HL-60 (cell line): ENCODE measurements around the gene ECHS1.

Source experiments
- DNase-seq, 2 experiments: peaks; one replicate each; pipeline ENCODE4 v3.0.0-alpha.2; 2010 to 2020; ENCODE audit warnings: low read depth in 1 of 2, low spot score in 1 of 2
- H3K27ac ChIP-seq: fragments of 250-450 bp; sonication (Bioruptor Pico); replicated peaks from 2 replicates; pipeline ENCODE4 v1.5.1; 2020; ENCODE audit warnings: mild to moderate bottlenecking, moderate library complexity
- H3K27me3 ChIP-seq: fragments of 250-450 bp; sonication (Bioruptor Pico); 2 replicates; pipeline ENCODE4 v1.5.1; 2021; ENCODE audit warnings: mild to moderate bottlenecking, moderate library complexity; ENCODE audit not compliant: insufficient read depth, poor library complexity, severe bottlenecking
- H3K4me3 ChIP-seq: replicated peaks from 2 replicates; pipeline ENCODE4 v1.5.1; 2011; ENCODE audit warnings: mild to moderate bottlenecking, control low read depth, low read length; ENCODE audit not compliant: insufficient read depth
- GABPA ChIP-seq: IDR thresholded peaks from 2 replicates; pipeline ENCODE4 v1.6.1; 2012; ENCODE audit warnings: low read depth
- POLR2AphosphoS5 ChIP-seq: IDR thresholded peaks from 2 replicates; pipeline ENCODE4 v1.6.1; 2012; ENCODE audit warnings: low read depth
- SPI1 ChIP-seq: IDR thresholded peaks from 2 replicates; pipeline ENCODE4 v1.6.1; 2012; ENCODE audit warnings: low read depth, mild to moderate bottlenecking, borderline replicate concordance
- TF ChIP-seq, protein P1 (sequence below): IDR thresholded peaks from one replicate; pipeline ENCODE4 v1.5.1; 2011; ENCODE audit warnings: low read length, control low read depth, inconsistent platforms; ENCODE audit not compliant: insufficient read depth
- TF ChIP-seq, protein P2 (sequence below): IDR thresholded peaks from 2 replicates; pipeline ENCODE4 v1.6.1; 2012; ENCODE audit warnings: low read depth; ENCODE audit not compliant: insufficient replicate concordance

Gene ECHS1

DNA sequence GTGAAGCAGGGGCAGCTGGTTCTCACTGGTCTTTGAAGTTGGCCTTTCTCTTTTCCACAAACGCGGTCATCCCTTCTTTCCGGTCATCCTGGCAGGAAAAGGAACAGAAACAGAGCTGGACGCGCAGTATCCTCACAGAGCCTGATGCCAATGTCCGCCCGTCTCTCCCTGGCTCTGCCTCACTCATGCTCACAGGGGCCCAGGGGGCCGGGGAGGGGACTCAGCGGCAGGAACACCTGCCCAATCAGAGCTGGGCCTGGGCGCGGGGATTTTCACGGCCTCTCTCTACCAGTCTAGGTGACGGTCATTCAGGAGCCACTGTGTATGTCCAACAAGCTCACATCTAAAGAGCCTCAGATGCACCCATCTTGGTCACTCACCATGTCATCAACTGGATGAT, 10.3 kb downstream of the ECHS1 start:
- no peak overlapping the region for H3K4me3 ChIP-seq
- TF ChIP-seq GABPA (no peak), SPI1 (no peak), POLR2AphosphoS5 (no peak)
- TF ChIP-seq, protein P1, sequence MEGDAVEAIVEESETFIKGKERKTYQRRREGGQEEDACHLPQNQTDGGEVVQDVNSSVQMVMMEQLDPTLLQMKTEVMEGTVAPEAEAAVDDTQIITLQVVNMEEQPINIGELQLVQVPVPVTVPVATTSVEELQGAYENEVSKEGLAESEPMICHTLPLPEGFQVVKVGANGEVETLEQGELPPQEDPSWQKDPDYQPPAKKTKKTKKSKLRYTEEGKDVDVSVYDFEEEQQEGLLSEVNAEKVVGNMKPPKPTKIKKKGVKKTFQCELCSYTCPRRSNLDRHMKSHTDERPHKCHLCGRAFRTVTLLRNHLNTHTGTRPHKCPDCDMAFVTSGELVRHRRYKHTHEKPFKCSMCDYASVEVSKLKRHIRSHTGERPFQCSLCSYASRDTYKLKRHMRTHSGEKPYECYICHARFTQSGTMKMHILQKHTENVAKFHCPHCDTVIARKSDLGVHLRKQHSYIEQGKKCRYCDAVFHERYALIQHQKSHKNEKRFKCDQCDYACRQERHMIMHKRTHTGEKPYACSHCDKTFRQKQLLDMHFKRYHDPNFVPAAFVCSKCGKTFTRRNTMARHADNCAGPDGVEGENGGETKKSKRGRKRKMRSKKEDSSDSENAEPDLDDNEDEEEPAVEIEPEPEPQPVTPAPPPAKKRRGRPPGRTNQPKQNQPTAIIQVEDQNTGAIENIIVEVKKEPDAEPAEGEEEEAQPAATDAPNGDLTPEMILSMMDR, result no peak
- TF ChIP-seq, protein P2, sequence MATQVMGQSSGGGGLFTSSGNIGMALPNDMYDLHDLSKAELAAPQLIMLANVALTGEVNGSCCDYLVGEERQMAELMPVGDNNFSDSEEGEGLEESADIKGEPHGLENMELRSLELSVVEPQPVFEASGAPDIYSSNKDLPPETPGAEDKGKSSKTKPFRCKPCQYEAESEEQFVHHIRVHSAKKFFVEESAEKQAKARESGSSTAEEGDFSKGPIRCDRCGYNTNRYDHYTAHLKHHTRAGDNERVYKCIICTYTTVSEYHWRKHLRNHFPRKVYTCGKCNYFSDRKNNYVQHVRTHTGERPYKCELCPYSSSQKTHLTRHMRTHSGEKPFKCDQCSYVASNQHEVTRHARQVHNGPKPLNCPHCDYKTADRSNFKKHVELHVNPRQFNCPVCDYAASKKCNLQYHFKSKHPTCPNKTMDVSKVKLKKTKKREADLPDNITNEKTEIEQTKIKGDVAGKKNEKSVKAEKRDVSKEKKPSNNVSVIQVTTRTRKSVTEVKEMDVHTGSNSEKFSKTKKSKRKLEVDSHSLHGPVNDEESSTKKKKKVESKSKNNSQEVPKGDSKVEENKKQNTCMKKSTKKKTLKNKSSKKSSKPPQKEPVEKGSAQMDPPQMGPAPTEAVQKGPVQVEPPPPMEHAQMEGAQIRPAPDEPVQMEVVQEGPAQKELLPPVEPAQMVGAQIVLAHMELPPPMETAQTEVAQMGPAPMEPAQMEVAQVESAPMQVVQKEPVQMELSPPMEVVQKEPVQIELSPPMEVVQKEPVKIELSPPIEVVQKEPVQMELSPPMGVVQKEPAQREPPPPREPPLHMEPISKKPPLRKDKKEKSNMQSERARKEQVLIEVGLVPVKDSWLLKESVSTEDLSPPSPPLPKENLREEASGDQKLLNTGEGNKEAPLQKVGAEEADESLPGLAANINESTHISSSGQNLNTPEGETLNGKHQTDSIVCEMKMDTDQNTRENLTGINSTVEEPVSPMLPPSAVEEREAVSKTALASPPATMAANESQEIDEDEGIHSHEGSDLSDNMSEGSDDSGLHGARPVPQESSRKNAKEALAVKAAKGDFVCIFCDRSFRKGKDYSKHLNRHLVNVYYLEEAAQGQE, result no peak
- H3K27me3 ChIP-seq, result no peaks in the 10 kb centered on the region
- H3K27ac ChIP-seq, result no peak overlapping the region
- DNase-seq, result no peak

DNA sequence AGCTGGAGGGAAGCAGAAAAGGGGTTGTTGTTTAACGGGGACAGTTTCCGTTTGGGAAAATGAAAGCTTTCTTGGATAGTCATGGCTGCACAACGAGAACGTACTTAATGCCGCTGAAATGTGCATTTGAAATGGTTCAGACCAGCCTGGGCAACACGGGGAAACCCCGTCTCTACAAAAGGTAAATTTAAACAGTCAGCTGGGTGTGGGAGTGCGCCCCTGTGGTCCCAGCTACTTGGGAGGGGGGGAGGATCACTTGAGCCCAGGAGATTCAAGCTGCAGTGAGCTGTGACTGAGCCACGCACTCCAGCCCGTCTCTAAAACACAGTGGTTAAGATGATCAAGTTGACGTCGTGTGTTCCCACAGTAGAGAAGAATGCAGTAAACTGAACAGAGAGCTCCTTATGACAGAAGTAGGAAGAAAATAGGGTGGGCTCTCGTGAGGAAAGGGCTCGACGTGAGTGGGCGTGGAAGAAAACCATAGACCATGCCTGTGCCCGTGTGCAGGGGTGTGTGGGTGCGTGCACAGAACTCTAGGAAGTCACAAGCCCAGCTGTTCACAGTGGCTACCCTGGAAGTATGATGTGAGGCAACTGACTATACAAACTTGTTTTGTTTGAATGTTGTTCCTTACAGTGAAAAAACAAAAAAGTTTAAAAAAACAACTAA, 11.2 kb downstream of the ECHS1 start:
- TF ChIP-seq, protein P2, result no peak
- TF ChIP-seq SPI1 (no peak), GABPA (no peak), POLR2AphosphoS5 (no peak)
- TF ChIP-seq, protein P1, result no peak
- H3K27ac ChIP-seq, result no peak overlapping the region
- no peaks in the 10 kb centered on the region for H3K27me3 ChIP-seq
- DNase-seq, result no peak
- no peak overlapping the region for H3K4me3 ChIP-seq

DNA sequence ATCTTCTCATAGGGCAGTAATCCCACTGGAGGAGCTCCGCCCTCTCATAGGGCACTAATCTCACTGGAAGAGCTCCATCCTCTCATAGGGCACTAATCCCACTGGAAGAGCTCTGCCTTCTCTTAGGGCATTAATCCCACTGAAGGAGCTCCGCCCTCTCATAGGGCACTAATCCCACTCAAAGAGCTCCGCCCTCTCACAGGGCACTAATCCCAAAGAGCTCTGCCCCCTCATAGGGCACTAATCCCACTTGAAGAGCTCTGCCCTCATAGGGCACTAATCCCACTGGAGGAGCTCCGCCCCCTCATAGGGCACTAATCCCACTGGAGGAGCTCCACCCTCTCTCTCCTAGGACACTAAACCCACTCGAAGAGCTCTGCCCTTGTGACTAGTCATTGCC, 11.9 kb downstream of the ECHS1 start:
- no peak for DNase-seq
- Histone ChIP-seq H3K27ac (no peak overlapping the region), H3K4me3 (no peak overlapping the region), H3K27me3 (no peaks in the 10 kb centered on the region)
- no peak for TF ChIP-seq POLR2AphosphoS5
- no peak for TF ChIP-seq GABPA

DNA sequence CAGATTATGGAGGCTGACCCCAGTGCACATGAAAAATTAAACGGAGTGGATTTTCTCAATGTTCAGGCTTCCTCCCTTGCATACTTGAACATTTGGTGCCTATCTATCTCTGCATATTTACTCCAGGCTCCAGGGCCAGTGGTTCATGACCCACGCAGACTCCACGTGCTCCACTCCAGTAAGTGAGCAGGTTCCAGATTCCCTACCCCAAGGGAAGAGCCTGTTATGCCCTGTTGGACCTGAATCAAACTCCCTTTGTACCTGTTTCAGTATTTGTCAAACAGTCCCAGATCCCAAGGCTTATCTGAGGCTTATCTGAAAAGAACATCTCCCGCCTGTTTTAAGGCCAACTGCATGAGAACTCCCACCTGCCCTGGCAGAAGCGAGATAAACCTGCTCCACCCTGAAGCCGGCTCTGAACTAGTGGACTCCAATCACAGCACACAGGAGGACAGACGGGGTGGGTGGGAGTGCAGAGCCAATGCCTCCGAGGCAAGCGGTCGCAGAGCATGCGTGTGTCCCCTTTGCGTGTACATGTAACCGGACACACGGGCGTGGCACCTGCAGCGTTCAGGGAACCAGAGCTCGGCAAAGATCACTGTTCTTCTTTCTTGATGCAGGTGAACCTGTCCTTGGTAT, 13.1 kb downstream of the ECHS1 start:
- DNase-seq, result no peak
- no peak overlapping the region for H3K4me3 ChIP-seq
- no peaks in the 10 kb centered on the region for H3K27me3 ChIP-seq
- no peak overlapping the region for H3K27ac ChIP-seq
- TF ChIP-seq SPI1 (no peak), GABPA (no peak), POLR2AphosphoS5 (no peak)
- TF ChIP-seq, protein P2, result no peak
- TF ChIP-seq, protein P1, result no peak
